SK-N-SH treated with all-trans-retinoic acid at 6 μM for 48 hours (cell line): ENCODE results near the gene ZG16.
"Not testable (repeated sequence)": the region's sequence is repeated elsewhere in the genome, so short reads cannot be mapped to it uniquely, and the experiment has no call there.

Source experiments
- ATAC-seq: fragments of 200-7000 bp; cut with Tn5 transposase; 3 replicates; pipeline ENCODE4 v1.9.1; 2020; ENCODE audit warnings: mild to moderate bottlenecking, moderate library complexity
- ARNTL ChIP-seq: fragments of 450-650 bp; formaldehyde crosslinking; IDR thresholded peaks from 2 replicates; pipeline ENCODE4 v1.5.0; 2020; ENCODE audit warnings: low read depth, mild to moderate bottlenecking, moderate library complexity, borderline replicate concordance
- BACH2 ChIP-seq: fragments of 250-450 bp; sonication (Bioruptor Pico); IDR thresholded peaks from 2 replicates; pipeline ENCODE4 v1.9.0; 2021; ENCODE audit warnings: mild to moderate bottlenecking, borderline replicate concordance
- CREB5 ChIP-seq: fragments of 250-450 bp; sonication (Bioruptor Pico); IDR thresholded peaks from 2 replicates; pipeline ENCODE4 v1.5.1; 2020; ENCODE audit warnings: low read depth, mild to moderate bottlenecking, moderate library complexity
- CSDC2 ChIP-seq: fragments of 250-450 bp; sonication (Bioruptor Pico); IDR thresholded peaks from 2 replicates; pipeline ENCODE4 v1.5.0; 2020; ENCODE audit warnings: mild to moderate bottlenecking, moderate library complexity
- CSRNP3 ChIP-seq: fragments of 250-450 bp; sonication (Bioruptor Pico); IDR thresholded peaks from 2 replicates; pipeline ENCODE4 v1.5.1; 2021; ENCODE audit warnings: mild to moderate bottlenecking, moderate library complexity
- ESRRG ChIP-seq: fragments of 250-450 bp; sonication (Bioruptor Pico); IDR thresholded peaks from 2 replicates; pipeline ENCODE4 v1.6.1; 2021; ENCODE audit warnings: mild to moderate bottlenecking
- ISL1 ChIP-seq: fragments of 250-450 bp; sonication (Bioruptor Pico); IDR thresholded peaks from 2 replicates; pipeline ENCODE4 v2.1.2; 2022; ENCODE audit warnings: mild to moderate bottlenecking, moderate library complexity
- OSR1 ChIP-seq: fragments of 250-450 bp; sonication (Bioruptor Pico); IDR thresholded peaks from 2 replicates; pipeline ENCODE4 v1.8.0; 2022; ENCODE audit warnings: moderate library complexity, mild to moderate bottlenecking, inconsistent platforms
- PATZ1 ChIP-seq: fragments of 250-450 bp; sonication (Bioruptor Pico); IDR thresholded peaks from 2 replicates; pipeline ENCODE4 v1.8.0; 2020; ENCODE audit warnings: mild to moderate bottlenecking, moderate library complexity, borderline replicate concordance
- PPARA ChIP-seq: fragments of 250-450 bp; sonication (Bioruptor Pico); IDR thresholded peaks from 2 replicates; pipeline ENCODE4 v1.5.0; 2020; ENCODE audit warnings: mild to moderate bottlenecking, borderline replicate concordance
- RARB ChIP-seq: fragments of 250-450 bp; sonication (Bioruptor Pico); IDR thresholded peaks from 2 replicates; pipeline ENCODE4 v1.8.0; 2021; ENCODE audit warnings: mild to moderate bottlenecking, moderate library complexity
- SNAI2 ChIP-seq: fragments of 250-450 bp; sonication (Bioruptor Pico); IDR thresholded peaks from 2 replicates; pipeline ENCODE4 v1.5.0; 2020; ENCODE audit warnings: mild to moderate bottlenecking, moderate library complexity
- TCF4 ChIP-seq: fragments of 250-450 bp; sonication (Bioruptor Pico); IDR thresholded peaks from 2 replicates; pipeline ENCODE4 v1.8.0; 2021; ENCODE audit warnings: mild to moderate bottlenecking, moderate library complexity, borderline replicate concordance
- TOX ChIP-seq: fragments of 250-450 bp; sonication (Bioruptor Pico); IDR thresholded peaks from 2 replicates; pipeline ENCODE4 v1.8.0; 2021; ENCODE audit warnings: mild to moderate bottlenecking, moderate library complexity, borderline replicate concordance
- TSHZ2 ChIP-seq: fragments of 250-450 bp; sonication (Bioruptor Pico); IDR thresholded peaks from 2 replicates; pipeline ENCODE4 v1.5.0; 2020; ENCODE audit warnings: mild to moderate bottlenecking, moderate library complexity
- ZC3H10 ChIP-seq: fragments of 250-450 bp; sonication (Bioruptor Pico); IDR thresholded peaks from 2 replicates; pipeline ENCODE4 v1.5.1; 2021; ENCODE audit warnings: mild to moderate bottlenecking, moderate library complexity
- ZFP3 ChIP-seq: fragments of 250-450 bp; sonication (Bioruptor Pico); IDR thresholded peaks from 2 replicates; pipeline ENCODE4 v1.5.0; 2020; ENCODE audit warnings: mild to moderate bottlenecking, moderate library complexity
- ZFP30 ChIP-seq: fragments of 450-650 bp; formaldehyde crosslinking; IDR thresholded peaks from 2 replicates; pipeline ENCODE4 v1.5.0; 2022; ENCODE audit warnings: mild to moderate bottlenecking, moderate library complexity
- ZNF565 ChIP-seq: fragments of 450-650 bp; formaldehyde crosslinking; conservative IDR thresholded peaks from 2 replicates; pipeline ENCODE4 v1.5.0; 2020; ENCODE audit warnings: low read depth, mild to moderate bottlenecking, moderate library complexity
- ZNF70 ChIP-seq: fragments of 450-650 bp; formaldehyde crosslinking; IDR thresholded peaks from 2 replicates; pipeline ENCODE4 v1.5.0; 2020; ENCODE audit warnings: mild to moderate bottlenecking, moderate library complexity
- ZNF8 ChIP-seq: fragments of 450-650 bp; formaldehyde crosslinking; IDR thresholded peaks from 2 replicates; pipeline ENCODE4 v1.5.0; 2020; ENCODE audit warnings: mild to moderate bottlenecking, moderate library complexity
- TF ChIP-seq, protein P1 (sequence below): fragments of 250-450 bp; sonication (Bioruptor Pico); IDR thresholded peaks from 2 replicates; pipeline ENCODE4 v1.8.0; 2021; ENCODE audit warnings: low read depth, mild to moderate bottlenecking, moderate library complexity, borderline replicate concordance

ZG16 gene

GRCh38 chr16:29737713-29738112 is 40.3 kb upstream of the ZG16 start:
- TF ChIP-seq BACH2 (CRISPR knock-in tag): no peak
- no peak for TF ChIP-seq ZFP30 (CRISPR knock-in tag)
- TF ChIP-seq PPARA (CRISPR knock-in tag): no peak
- no peak for TF ChIP-seq TSHZ2
- no peak for TF ChIP-seq ZNF8 (CRISPR knock-in tag)
- no peak for TF ChIP-seq SNAI2 (CRISPR knock-in tag)
- TF ChIP-seq ZFP3 (CRISPR knock-in tag): no peak
- TF ChIP-seq CREB5: no peak
- TF ChIP-seq ISL1 (CRISPR knock-in tag): no peak
- TF ChIP-seq CSRNP3 (CRISPR knock-in tag): no peak
- no peak for TF ChIP-seq ESRRG (CRISPR knock-in tag)
- no peak for TF ChIP-seq RARB (CRISPR knock-in tag)
- no peak for TF ChIP-seq CSDC2 (CRISPR knock-in tag)
- no peak for TF ChIP-seq ZNF70 (CRISPR knock-in tag)
- TF ChIP-seq TOX (CRISPR knock-in tag): no peak
- TF ChIP-seq PATZ1 (CRISPR knock-in tag): no peak
- no peak for TF ChIP-seq ZC3H10 (CRISPR knock-in tag)
- no peak for ATAC-seq

- no peak for ATAC-seq
- TF ChIP-seq OSR1 (CRISPR knock-in tag) (no peak), TCF4 (CRISPR knock-in tag) (no peak), ISL1 (CRISPR knock-in tag) (no peak), SNAI2 (CRISPR knock-in tag) (no peak)
Observed at GRCh38 chr16:29738514-29738913, 39.5 kb upstream of the ZG16 start.

DNA sequence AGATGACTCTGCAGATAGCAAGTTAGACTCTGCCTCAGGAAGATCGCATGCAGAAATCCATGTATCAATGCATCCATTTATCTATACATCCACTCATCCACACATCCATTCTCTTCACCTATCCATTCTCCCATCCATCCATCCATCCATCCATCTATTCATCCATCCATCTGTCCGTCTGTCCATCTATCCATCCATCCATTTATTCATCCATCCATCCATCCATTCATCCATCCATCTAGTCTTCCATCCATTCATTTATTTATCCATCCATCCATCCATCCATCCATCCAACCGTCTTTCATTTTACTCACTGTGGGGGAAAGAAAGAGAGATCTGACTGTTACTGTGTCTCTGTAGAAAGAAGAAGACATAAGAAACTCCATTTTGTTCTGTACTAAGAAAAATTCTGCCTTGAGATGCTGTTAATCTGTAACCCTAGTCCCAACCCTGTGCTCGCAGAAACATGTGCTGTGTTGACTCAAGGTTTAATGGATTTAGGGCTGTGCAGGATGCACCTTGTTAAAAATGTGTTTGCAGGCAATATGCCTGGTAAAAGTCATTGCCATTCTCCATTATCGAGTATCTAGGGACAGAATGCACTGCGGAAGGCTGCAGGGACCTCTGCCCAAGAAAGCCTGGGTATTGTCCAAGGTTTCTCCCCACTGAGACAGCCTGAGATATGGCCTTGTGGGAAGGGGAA is 38.0 kb upstream of the ZG16 start:
- ATAC-seq: not testable (repeated sequence)

DNA sequence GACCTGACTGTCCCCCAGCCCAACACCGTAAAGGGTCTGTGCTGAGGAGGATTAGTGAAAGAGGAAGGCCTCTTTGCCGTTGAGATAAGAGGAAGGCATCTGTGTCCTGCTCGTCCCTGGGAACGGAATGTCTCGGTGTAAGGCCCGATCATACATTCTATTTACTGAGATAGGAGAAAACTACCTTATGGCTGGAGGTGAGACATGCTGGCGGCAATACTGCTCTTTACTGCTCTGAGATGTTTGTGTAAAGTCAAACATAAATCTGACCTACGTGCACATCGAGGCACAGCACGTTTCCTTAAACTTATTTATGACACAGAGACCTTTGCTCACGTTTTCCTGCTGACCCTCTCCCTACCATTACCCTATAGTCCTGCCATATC is 37.4 kb upstream of the ZG16 start:
- not testable (repeated sequence) for ATAC-seq

GRCh38 chr16:29742683-29743275 is 35.3 kb upstream of the ZG16 start:
- TF ChIP-seq ZFP30 (CRISPR knock-in tag) (no peak), ZFP3 (CRISPR knock-in tag) (no peak), SNAI2 (CRISPR knock-in tag) (no peak), ZNF565 (no peak), CSRNP3 (CRISPR knock-in tag) (no peak), CREB5 (no peak), ARNTL (CRISPR knock-in tag) (no peak), ESRRG (CRISPR knock-in tag) (no peak), CSDC2 (CRISPR knock-in tag) (no peak)
- TF ChIP-seq, protein P1, sequence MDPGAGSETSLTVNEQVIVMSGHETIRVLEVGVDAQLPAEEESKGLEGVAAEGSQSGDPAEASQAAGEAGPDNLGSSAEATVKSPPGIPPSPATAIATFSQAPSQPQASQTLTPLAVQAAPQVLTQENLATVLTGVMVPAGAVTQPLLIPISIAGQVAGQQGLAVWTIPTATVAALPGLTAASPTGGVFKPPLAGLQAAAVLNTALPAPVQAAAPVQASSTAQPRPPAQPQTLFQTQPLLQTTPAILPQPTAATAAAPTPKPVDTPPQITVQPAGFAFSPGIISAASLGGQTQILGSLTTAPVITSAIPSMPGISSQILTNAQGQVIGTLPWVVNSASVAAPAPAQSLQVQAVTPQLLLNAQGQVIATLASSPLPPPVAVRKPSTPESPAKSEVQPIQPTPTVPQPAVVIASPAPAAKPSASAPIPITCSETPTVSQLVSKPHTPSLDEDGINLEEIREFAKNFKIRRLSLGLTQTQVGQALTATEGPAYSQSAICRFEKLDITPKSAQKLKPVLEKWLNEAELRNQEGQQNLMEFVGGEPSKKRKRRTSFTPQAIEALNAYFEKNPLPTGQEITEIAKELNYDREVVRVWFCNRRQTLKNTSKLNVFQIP (CRISPR knock-in tag): no peak
- ATAC-seq: no peak
